Stomach (tissue), 9 donors: ENCODE data around the gene EMILIN1. TPM values are rescaled to one million over a fixed set of nuclear protein-coding genes. Genes with fewer than 3 reads are reported as not detected.
A peak's percentile ranks its signal among the peaks of the same experiment; 100 is the strongest.

Experiments used
- DNase-seq, 2 donors: peaks; one replicate each; pipeline versions ENCODE4 v3.0.0 to v3.0.0-alpha.2; 2013 to 2019
- H3K27ac ChIP-seq, 5 donors: fragments of 200-600 bp in 4 of 5; sonication (generic) in 4 of 5; one replicate each; pipeline ENCODE4 v1.5.1; 2013 to 2019; ENCODE audit warnings: mild to moderate bottlenecking in 1 of 5, moderate library complexity in 1 of 5
- H3K27me3 ChIP-seq, 3 donors: fragments of 200-600 bp; sonication (generic); one replicate each; pipeline ENCODE4 v1.5.1; 2017 to 2019; ENCODE audit warnings: mixed run types in 1 of 3
- H3K36me3 ChIP-seq, 4 donors: fragments of 200-600 bp; sonication (generic); 1 replicate in 3 of 4; 2 replicates in 1 of 4; pipeline ENCODE4 v1.5.1; 2016 to 2019
- H3K4me1 ChIP-seq, 4 donors: fragments of 200-600 bp; sonication (generic); one replicate each; pipeline ENCODE4 v1.5.1; 2016 to 2019
- H3K4me3 ChIP-seq, 4 donors: fragments of 200-600 bp; sonication (generic) in 3 of 4; one replicate each; pipeline ENCODE4 v1.5.1; 2016 to 2019; ENCODE audit warnings: mild to moderate bottlenecking in 1 of 4
- H3K9me3 ChIP-seq, 4 donors: fragments of 200-600 bp; sonication (generic); one replicate each; pipeline ENCODE4 v1.5.1; 2016 to 2019
- EP300 ChIP-seq: sonication (generic); formaldehyde crosslinking; IDR thresholded peaks from one replicate; pipeline ENCODE4 v1.6.1; 2017; ENCODE audit warnings: antibody characterized with exemption
- POLR2A ChIP-seq, 4 donors: fragments of 450-650 bp; IDR thresholded peaks; one replicate each; pipeline ENCODE4 v1.6.1; 2016; ENCODE audit warnings: antibody characterized with exemption in 4 of 4, control low read depth in 2 of 4, mild to moderate bottlenecking in 1 of 4, moderate library complexity in 1 of 4
- POLR2AphosphoS5 ChIP-seq, 3 donors: sonication (generic); formaldehyde crosslinking; IDR thresholded peaks; one replicate each; pipeline ENCODE4 v1.6.1; 2016; ENCODE audit warnings: antibody characterized with exemption in 3 of 3
- WGBS, 5 donors: extraction: QIAGEN DNeasy Blood & Tissue Kit in 3 of 5; methylation state at CpG; one replicate each; pipeline versions ENCODE4 v1.1.5 to v1.1.7; 2013 to 2018; 5-methylcytosine and 5-hydroxymethylcytosine counted together
- intact Hi-C: fragments of 100-400 bp; cut with DNase I; formaldehyde crosslinking; loops from one replicate; pipeline ENCODE4 v1.15.1; 2023; ENCODE audit warnings: low total_unique reads
- polyA plus RNA-seq, 3 donors: library from polyadenylated mRNA; stranded (reverse); fragments of 200-250 nt; gene quantifications; one replicate each; pipeline ENCODE4 v1.2.3, GENCODE V29; 2013
- total RNA-seq, 5 donors: library from RNA; depleted of rRNA; stranded (reverse); fragments of >200 nt; gene quantifications; one replicate each; pipeline versions ENCODE4 v1.1.0 to v1.2.3, GENCODE V29; 2014 to 2016
- TF ChIP-seq, protein P1 (sequence below), 7 experiments: fragments of 450-650 bp in 4 of 7; fragments of 200-600 bp in 3 of 7; sonication (generic) in 3 of 7; IDR thresholded peaks; one replicate each; pipeline ENCODE4 v1.5.1; 2016 to 2019; ENCODE audit warnings: antibody characterized with exemption in 7 of 7, control low read depth in 2 of 7, mild to moderate bottlenecking in 1 of 7
- donor health status: healthy with polysubstance abuse.
- donor health status: Bipolar disorder and iron deficiency.
- donor health status: healthy.

Gene EMILIN1
- total and polyA plus RNA-seq, 8 donors, result 17.5 to 208 (median 52.1) TPM

GRCh38 chr2:27122791-27123190, 44.4 kb downstream of the EMILIN1 start:
- TF ChIP-seq, protein P1, sequence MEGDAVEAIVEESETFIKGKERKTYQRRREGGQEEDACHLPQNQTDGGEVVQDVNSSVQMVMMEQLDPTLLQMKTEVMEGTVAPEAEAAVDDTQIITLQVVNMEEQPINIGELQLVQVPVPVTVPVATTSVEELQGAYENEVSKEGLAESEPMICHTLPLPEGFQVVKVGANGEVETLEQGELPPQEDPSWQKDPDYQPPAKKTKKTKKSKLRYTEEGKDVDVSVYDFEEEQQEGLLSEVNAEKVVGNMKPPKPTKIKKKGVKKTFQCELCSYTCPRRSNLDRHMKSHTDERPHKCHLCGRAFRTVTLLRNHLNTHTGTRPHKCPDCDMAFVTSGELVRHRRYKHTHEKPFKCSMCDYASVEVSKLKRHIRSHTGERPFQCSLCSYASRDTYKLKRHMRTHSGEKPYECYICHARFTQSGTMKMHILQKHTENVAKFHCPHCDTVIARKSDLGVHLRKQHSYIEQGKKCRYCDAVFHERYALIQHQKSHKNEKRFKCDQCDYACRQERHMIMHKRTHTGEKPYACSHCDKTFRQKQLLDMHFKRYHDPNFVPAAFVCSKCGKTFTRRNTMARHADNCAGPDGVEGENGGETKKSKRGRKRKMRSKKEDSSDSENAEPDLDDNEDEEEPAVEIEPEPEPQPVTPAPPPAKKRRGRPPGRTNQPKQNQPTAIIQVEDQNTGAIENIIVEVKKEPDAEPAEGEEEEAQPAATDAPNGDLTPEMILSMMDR (IDR thresholded peaks at IDR 0.05), result no peak
- TF ChIP-seq POLR2AphosphoS5 (IDR thresholded peaks at IDR 0.05) (no peak), EP300 (no peak), POLR2A (IDR thresholded peaks at IDR 0.05) (no peak)
- Histone ChIP-seq H3K27me3 (peaks cover 9 to 24% (median 20%) of the 10 kb centered on the region in 3 donors), H3K4me1 (peaks cover 17 to 33% (median 27%) of the 10 kb centered on the region in 4 donors), H3K9me3 (no peaks in the 10 kb centered on the region), H3K36me3 (no peaks in the 10 kb centered on the region), H3K4me3 (peak overlapping the region in 2 of 4 donors; percentile 66 to 79), H3K27ac (peak overlapping the region in 1 of 5 donors; percentile 69)
- 81 to 92% (median 91%) methylated on average over 7 of the region's 7 CpGs for WGBS, 5 donors
- intact Hi-C loops, result no loop called here
- no peak for DNase-seq

GRCh38 chr2:27123302-27124150, 45.1 kb downstream of the EMILIN1 start, which contains the start of gene ABHD1:
TSS of gene ABHD1 (plus strand) at chr2:27123815. CDS start at chr2:27123949, 134 bp downstream.
- intact Hi-C loops, result no loop called here
- DNase-seq, result peak; percentile 69 to 77
- Histone ChIP-seq H3K27me3 (peaks cover 2 to 17% (median 12%) of the 10 kb centered on the region in 3 donors), H3K36me3 (no peaks in the 10 kb centered on the region), H3K9me3 (no peaks in the 10 kb centered on the region), H3K4me3 (peak within 1 kb of the TSS; percentile 49 to 79 (median 61)), H3K4me1 (peaks cover 11 to 25% (median 20%) of the 10 kb centered on the region in 4 donors), H3K27ac (peak within 1 kb of the TSS in 3 of 5 donors; percentile 50 to 69 (median 59))
- TF ChIP-seq, protein P1 (IDR thresholded peaks at IDR 0.05), result peak in 1 of 7 experiments; percentile 5
- TF ChIP-seq EP300, result no peak
- 4 to 9% (median 5%) methylated on average over 28 to 47 of the region's 47 CpGs for WGBS, 5 donors

DNA sequence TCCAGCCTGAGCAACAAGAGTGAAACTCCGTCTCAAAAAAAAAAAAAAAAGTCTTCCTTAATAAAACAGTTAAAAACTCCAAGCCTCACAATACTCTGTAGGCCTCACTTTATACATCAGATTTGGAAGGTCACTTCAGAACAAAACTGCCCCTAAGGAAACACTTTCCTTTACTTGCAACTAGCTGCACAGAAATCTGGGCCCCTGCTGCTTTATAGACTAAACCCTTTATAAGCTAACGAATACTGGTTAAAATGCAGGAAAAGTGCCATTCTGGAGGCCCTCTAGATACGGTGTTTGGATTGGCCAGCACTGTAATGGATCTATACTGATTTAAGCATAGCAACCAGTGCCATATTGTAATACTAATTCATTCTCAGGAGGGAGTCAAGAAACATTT, 46.7 kb downstream of the EMILIN1 start:
- TF ChIP-seq POLR2AphosphoS5 (IDR thresholded peaks at IDR 0.05) (no peak), EP300 (no peak), POLR2A (IDR thresholded peaks at IDR 0.05) (no peak)
- TF ChIP-seq, protein P1 (IDR thresholded peaks at IDR 0.05), result no peak
- Histone ChIP-seq H3K9me3 (no peaks in the 10 kb centered on the region), H3K4me3 (no peak overlapping the region), H3K27me3 (peaks cover 0 to under 1% (median 0%) of the 10 kb centered on the region in 3 donors), H3K36me3 (peaks cover 6 to 16% (median 9%) of the 10 kb centered on the region in 4 donors), H3K27ac (no peak overlapping the region), H3K4me1 (peaks cover 5 to 16% (median 15%) of the 10 kb centered on the region in 4 donors)
- no peak for DNase-seq
- intact Hi-C loops, result no loop called here
- 87 to 97% (median 91%) methylated on average over 3 of the region's 3 CpGs for WGBS, 5 donors

- WGBS, 5 donors, result 45 to 54% (median 51%) methylated on average over 5 of the region's 5 CpGs
- H3K4me3 ChIP-seq, result no peak overlapping the region
- intact Hi-C loops, result no loop called here
- peaks cover 5 to 16% (median 15%) of the 10 kb centered on the region in 4 donors for H3K4me1 ChIP-seq
- H3K36me3 ChIP-seq, result peaks cover 17 to 28% (median 20%) of the 10 kb centered on the region in 4 donors
- no peaks in the 10 kb centered on the region for H3K9me3 ChIP-seq
- no peak overlapping the region for H3K27ac ChIP-seq
- no peak for TF ChIP-seq POLR2A (IDR thresholded peaks at IDR 0.05)
- TF ChIP-seq EP300, result no peak
- no peak for TF ChIP-seq POLR2AphosphoS5 (IDR thresholded peaks at IDR 0.05)
- TF ChIP-seq, protein P1 (IDR thresholded peaks at IDR 0.05), result no peak
- no peaks in the 10 kb centered on the region for H3K27me3 ChIP-seq
- DNase-seq, result no peak
Measured at GRCh38 chr2:27126252-27126710, 47.9 kb downstream of the EMILIN1 start.
